HepG2 (cell line): ENCODE results near the gene TEKT1. TPM values are rescaled to one million over a fixed set of nuclear protein-coding genes. Genes with fewer than 3 reads are reported as not detected.

Experiments used
- ARID4A ChIP-seq: sonication (generic); formaldehyde crosslinking; IDR thresholded peaks from 2 replicates; pipeline ENCODE4 v1.5.0; 2020; ENCODE audit warnings: mild to moderate bottlenecking, missing genetic modification reagents, borderline replicate concordance
- MAFK ChIP-seq, 2 experiments: IDR thresholded peaks in 1 of 2; conservative IDR thresholded peaks in 1 of 2; 2 replicates each; pipeline ENCODE4 v1.6.1; 2011; ENCODE audit warnings: improper control_type of control experiment in 2 of 2, low read length in 2 of 2
- PATZ1 ChIP-seq: sonication (generic); formaldehyde crosslinking; IDR thresholded peaks from 2 replicates; pipeline ENCODE4 v1.4.0; 2020; ENCODE audit warnings: missing genetic modification reagents
- REL ChIP-seq: sonication (generic); formaldehyde crosslinking; conservative IDR thresholded peaks from 2 replicates; pipeline ENCODE4 v1.8.0; 2022; ENCODE audit warnings: mild to moderate bottlenecking, missing genetic modification reagents, moderate library complexity
- SKI ChIP-seq: fragments of 450-650 bp; IDR thresholded peaks from one replicate; pipeline ENCODE4 v1.6.1; 2018; ENCODE audit warnings: mild to moderate bottlenecking; ENCODE audit not compliant: partially characterized antibody
- TEAD3 ChIP-seq: optimal IDR thresholded peaks from 2 replicates; pipeline ENCODE3; 2016; ENCODE audit warnings: borderline replicate concordance
- ZBTB7A ChIP-seq: sonication (generic); formaldehyde crosslinking; IDR thresholded peaks from 2 replicates; pipeline ENCODE4 v1.8.0; 2022; ENCODE audit warnings: mild to moderate bottlenecking, missing genetic modification reagents
- ZNF30 ChIP-seq: sonication (generic); formaldehyde crosslinking; IDR thresholded peaks from 2 replicates; pipeline ENCODE4 v1.5.0; 2020; ENCODE audit warnings: mild to moderate bottlenecking, missing genetic modification reagents
- ZNF335 ChIP-seq: sonication (generic); formaldehyde crosslinking; IDR thresholded peaks from 2 replicates; pipeline ENCODE4 v1.4.0; 2020; ENCODE audit warnings: missing genetic modification reagents
- ZNF33A ChIP-seq: sonication (generic); formaldehyde crosslinking; IDR thresholded peaks from 2 replicates; pipeline ENCODE4 v1.5.1; 2020; ENCODE audit warnings: missing genetic modification reagents, mild to moderate bottlenecking, moderate library complexity, borderline replicate concordance
- ZNF503 ChIP-seq: sonication (generic); formaldehyde crosslinking; IDR thresholded peaks from 2 replicates; pipeline ENCODE4 v1.4.0; 2020; ENCODE audit warnings: missing genetic modification reagents
- ZNF547 ChIP-seq: sonication (generic); formaldehyde crosslinking; IDR thresholded peaks from 2 replicates; pipeline ENCODE4 v1.5.1; 2020; ENCODE audit warnings: mild to moderate bottlenecking, missing genetic modification reagents
- ZNF891 ChIP-seq: sonication (generic); formaldehyde crosslinking; IDR thresholded peaks from 2 replicates; pipeline ENCODE4 v1.5.0; 2020; ENCODE audit warnings: mild to moderate bottlenecking, missing genetic modification reagents
- polyA plus RNA-seq, 8 experiments: library from polyadenylated mRNA; depleted of rRNA in 3 of 8; stranded (reverse) in 7 of 8; unstranded in 1 of 8; fragments of >200 nt; fragmentation: Illumina TruSeq in 4 of 8; extraction: Trizol in 4 of 8; gene quantifications; 2 replicates each; pipeline versions ENCODE4 v1.2.1 to v1.2.3, GENCODE V29; 2011 to 2016; ENCODE audit warnings: low read depth in 4 of 8, missing spikeins in 1 of 8, mixed read lengths in 1 of 8; ENCODE audit not compliant: insufficient read depth in 1 of 8
- total RNA-seq, 5 experiments: library from RNA; depleted of rRNA; stranded (reverse); fragments of >200 nt; fragmentation: Illumina TruSeq; extraction: Trizol; gene quantifications; 2 replicates each; pipeline ENCODE4 v1.2.3, GENCODE V29; 2016; ENCODE audit warnings: low read depth in 1 of 5
- TF ChIP-seq, protein P1 (sequence below): sonication (generic); formaldehyde crosslinking; IDR thresholded peaks from 2 replicates; pipeline ENCODE4 v1.4.0; 2020; ENCODE audit warnings: missing genetic modification reagents
- TF ChIP-seq, protein P2 (sequence below): sonication (generic); formaldehyde crosslinking; IDR thresholded peaks from 2 replicates; pipeline ENCODE4 v1.8.1; 2023; ENCODE audit warnings: mild to moderate bottlenecking, missing genetic modification reagents

Gene TEKT1
- total and polyA plus RNA-seq, 2 of the 13 experiments (the other 11 are each of a cell fraction or from before 2014, with no cell fraction given): not detected

DNA sequence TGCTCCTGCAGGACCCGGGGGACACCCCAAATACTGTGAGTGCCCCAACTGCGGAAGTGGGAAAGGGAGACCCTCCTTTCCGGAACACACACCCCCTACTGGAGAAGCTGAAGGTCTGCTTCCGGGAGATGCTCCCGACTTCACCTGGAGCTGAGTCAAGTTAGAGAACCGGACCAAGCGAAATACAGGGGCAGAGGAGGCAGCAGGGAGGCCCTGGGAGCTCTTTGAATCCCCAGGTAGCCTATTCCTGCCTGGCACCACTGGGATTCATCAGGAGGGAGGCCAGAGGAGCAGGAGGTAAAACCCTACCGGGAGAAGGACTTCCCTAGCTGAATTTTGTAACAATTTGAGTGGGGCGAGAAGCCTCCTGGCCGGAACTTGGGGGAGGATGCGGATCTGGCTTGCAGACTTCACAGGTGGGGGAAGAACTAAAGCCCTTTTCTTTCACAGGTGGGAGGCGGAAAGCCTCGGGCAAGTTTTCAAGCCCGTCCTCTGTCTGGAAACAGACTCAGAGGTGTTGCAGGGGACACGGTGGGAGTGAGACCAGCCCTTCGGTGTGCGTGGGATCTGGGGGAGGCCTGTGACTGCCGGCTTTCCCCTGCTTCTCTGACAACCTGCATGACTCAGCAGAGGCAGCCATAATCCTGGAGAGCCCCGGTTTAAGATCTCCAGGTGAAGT lies 22.4 kb upstream of the TEKT1 start (continued):
- TF ChIP-seq ARID4A (CRISPR knock-in tag): peak; percentile 75
- TF ChIP-seq, protein P1, sequence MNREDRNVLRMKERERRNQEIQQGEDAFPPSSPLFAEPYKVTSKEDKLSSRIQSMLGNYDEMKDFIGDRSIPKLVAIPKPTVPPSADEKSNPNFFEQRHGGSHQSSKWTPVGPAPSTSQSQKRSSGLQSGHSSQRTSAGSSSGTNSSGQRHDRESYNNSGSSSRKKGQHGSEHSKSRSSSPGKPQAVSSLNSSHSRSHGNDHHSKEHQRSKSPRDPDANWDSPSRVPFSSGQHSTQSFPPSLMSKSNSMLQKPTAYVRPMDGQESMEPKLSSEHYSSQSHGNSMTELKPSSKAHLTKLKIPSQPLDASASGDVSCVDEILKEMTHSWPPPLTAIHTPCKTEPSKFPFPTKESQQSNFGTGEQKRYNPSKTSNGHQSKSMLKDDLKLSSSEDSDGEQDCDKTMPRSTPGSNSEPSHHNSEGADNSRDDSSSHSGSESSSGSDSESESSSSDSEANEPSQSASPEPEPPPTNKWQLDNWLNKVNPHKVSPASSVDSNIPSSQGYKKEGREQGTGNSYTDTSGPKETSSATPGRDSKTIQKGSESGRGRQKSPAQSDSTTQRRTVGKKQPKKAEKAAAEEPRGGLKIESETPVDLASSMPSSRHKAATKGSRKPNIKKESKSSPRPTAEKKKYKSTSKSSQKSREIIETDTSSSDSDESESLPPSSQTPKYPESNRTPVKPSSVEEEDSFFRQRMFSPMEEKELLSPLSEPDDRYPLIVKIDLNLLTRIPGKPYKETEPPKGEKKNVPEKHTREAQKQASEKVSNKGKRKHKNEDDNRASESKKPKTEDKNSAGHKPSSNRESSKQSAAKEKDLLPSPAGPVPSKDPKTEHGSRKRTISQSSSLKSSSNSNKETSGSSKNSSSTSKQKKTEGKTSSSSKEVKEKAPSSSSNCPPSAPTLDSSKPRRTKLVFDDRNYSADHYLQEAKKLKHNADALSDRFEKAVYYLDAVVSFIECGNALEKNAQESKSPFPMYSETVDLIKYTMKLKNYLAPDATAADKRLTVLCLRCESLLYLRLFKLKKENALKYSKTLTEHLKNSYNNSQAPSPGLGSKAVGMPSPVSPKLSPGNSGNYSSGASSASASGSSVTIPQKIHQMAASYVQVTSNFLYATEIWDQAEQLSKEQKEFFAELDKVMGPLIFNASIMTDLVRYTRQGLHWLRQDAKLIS (CRISPR knock-in tag): no peak
- TF ChIP-seq ZNF335: 0 out of 2 replicates have a peak, but pooled peaks have one; percentile 45
- no peak for TF ChIP-seq TEAD3
- TF ChIP-seq ZNF547 (CRISPR knock-in tag): peak; percentile 75; the same call in 1 of the 2 replicates
- TF ChIP-seq PATZ1: 0 out of 2 replicates have a peak, but pooled peaks have one; percentile 40
- no peak for TF ChIP-seq ZNF891
- TF ChIP-seq, protein P2, sequence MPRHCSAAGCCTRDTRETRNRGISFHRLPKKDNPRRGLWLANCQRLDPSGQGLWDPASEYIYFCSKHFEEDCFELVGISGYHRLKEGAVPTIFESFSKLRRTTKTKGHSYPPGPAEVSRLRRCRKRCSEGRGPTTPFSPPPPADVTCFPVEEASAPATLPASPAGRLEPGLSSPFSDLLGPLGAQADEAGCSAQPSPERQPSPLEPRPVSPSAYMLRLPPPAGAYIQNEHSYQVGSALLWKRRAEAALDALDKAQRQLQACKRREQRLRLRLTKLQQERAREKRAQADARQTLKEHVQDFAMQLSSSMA: 0 out of 2 replicates have a peak, but pooled peaks have one; percentile 56
- TF ChIP-seq ZNF33A (CRISPR knock-in tag): no peak
- no peak for TF ChIP-seq ZNF30 (CRISPR knock-in tag)
- TF ChIP-seq ZBTB7A (CRISPR knock-in tag): peak; percentile 42; the same call in 1 of the 2 replicates
- no peak for TF ChIP-seq SKI
- TF ChIP-seq REL (CRISPR knock-in tag): no peak
- TF ChIP-seq MAFK (conservative IDR thresholded peaks at IDR 0.05 in 1 of 2, IDR thresholded peaks at IDR 0.05 in 1 of 2; ENCODE audit: low read length in 2 of 2): peak; percentile 19 to 62; a peak in 3 of 4 replicates
- TF ChIP-seq ZNF503 (CRISPR knock-in tag): no peak
